PC-3 (cell line): ENCODE data around the gene SF1.

Experiments used
- EZH2 ChIP-seq: fragments of 300-600 bp; sonication (generic); IDR thresholded peaks from one replicate; pipeline ENCODE4 v1.6.1; 2017; ENCODE audit warnings: antibody characterized with exemption, mild to moderate bottlenecking, low read length; ENCODE audit not compliant: unreplicated experiment
- TF ChIP-seq, protein P1 (sequence below): fragments of 300-600 bp; sonication (generic); conservative IDR thresholded peaks from 2 replicates; pipeline ENCODE4 v1.5.1; 2017; ENCODE audit warnings: antibody characterized with exemption, low read depth, mild to moderate bottlenecking, low read length

DNA sequence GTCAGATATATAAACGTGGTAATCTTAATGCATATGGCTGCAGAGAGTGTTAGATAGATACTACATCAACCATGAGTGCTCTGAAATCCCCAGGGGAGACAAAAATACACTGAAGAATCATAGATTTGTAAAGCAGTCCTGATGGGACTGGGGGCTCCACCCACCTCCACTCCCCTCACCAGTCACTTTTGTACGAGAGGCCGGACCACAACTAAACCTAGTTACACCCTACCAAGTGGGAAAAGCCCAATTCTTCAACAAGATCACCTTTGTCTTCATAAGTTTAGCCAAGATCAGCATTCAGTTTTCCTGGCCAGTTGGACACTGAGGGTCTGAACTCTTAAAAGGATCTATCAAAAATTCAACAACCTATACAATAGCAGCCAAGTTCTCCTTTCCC lies 1.5 kb downstream of the SF1 start:
- TF ChIP-seq, protein P1, sequence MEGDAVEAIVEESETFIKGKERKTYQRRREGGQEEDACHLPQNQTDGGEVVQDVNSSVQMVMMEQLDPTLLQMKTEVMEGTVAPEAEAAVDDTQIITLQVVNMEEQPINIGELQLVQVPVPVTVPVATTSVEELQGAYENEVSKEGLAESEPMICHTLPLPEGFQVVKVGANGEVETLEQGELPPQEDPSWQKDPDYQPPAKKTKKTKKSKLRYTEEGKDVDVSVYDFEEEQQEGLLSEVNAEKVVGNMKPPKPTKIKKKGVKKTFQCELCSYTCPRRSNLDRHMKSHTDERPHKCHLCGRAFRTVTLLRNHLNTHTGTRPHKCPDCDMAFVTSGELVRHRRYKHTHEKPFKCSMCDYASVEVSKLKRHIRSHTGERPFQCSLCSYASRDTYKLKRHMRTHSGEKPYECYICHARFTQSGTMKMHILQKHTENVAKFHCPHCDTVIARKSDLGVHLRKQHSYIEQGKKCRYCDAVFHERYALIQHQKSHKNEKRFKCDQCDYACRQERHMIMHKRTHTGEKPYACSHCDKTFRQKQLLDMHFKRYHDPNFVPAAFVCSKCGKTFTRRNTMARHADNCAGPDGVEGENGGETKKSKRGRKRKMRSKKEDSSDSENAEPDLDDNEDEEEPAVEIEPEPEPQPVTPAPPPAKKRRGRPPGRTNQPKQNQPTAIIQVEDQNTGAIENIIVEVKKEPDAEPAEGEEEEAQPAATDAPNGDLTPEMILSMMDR, result no peak
- TF ChIP-seq EZH2, result no peak
